Dermis microvascular lymphatic vessel endothelial cell (primary cell): ENCODE data around the gene TRAPPC14. TPM values are rescaled to one million over a fixed set of nuclear protein-coding genes. Genes with fewer than 3 reads are reported as not detected.
"Not testable (repeated sequence)": the region's sequence is repeated elsewhere in the genome, so short reads cannot be mapped to it uniquely, and the experiment has no call there.

Experiments
- DNase-seq, 2 donors: peaks; one replicate each; pipeline versions ENCODE4 v3.0.0 to v3.0.0-alpha.2; 2010; ENCODE audit warnings: low read depth in 2 of 2
- total RNA-seq: library from RNA; depleted of rRNA; stranded (reverse); fragments of >200 nt; gene quantifications from 2 replicates; pipeline ENCODE4 v1.2.1, GENCODE V29; 2014

The TRAPPC14 gene
- 4.4 and 5.8 TPM in 2 replicates for total RNA-seq

- DNase-seq, result peak; percentile 33 to 75
Measured at GRCh38 chr7:100158229-100159098, at the start of gene TRAPPC14. TSS of gene TRAPPC14 (minus strand) at chr7:100158723. CDS start at chr7:100158499, 224 bp downstream.

GRCh38 chr7:100204454-100204853 is 45.9 kb upstream of the TRAPPC14 start:
- DNase-seq, result no peak

- no peak for DNase-seq
Measured at GRCh38 chr7:100200693-100201092, 42.2 kb upstream of the TRAPPC14 start.

- DNase-seq, result no peak
Measured at GRCh38 chr7:100198266-100198665, 39.7 kb upstream of the TRAPPC14 start.

GRCh38 chr7:100195901-100196322 is 37.4 kb upstream of the TRAPPC14 start:
- DNase-seq, result not testable (repeated sequence)

GRCh38 chr7:100195222-100195621 is 36.7 kb upstream of the TRAPPC14 start:
- no peak for DNase-seq

GRCh38 chr7:100192969-100193368 is 34.4 kb upstream of the TRAPPC14 start:
- no peak for DNase-seq

- DNase-seq, result not testable (repeated sequence)
Measured at GRCh38 chr7:100192281-100192862, 33.8 kb upstream of the TRAPPC14 start.

GRCh38 chr7:100191775-100192174 is 33.3 kb upstream of the TRAPPC14 start:
- DNase-seq, result no peak

- DNase-seq, result peak; percentile 30 to 63
Measured at GRCh38 chr7:100190048-100190711, 31.7 kb upstream of the TRAPPC14 start.

- no peak for DNase-seq
Measured at GRCh38 chr7:100189061-100189460, 30.5 kb upstream of the TRAPPC14 start.

- DNase-seq, result no peak
Measured at GRCh38 chr7:100185726-100186125, 27.2 kb upstream of the TRAPPC14 start.

GRCh38 chr7:100183090-100183489 is 24.6 kb upstream of the TRAPPC14 start:
- DNase-seq, result not testable (repeated sequence)

- DNase-seq, result not testable (repeated sequence)
Measured at GRCh38 chr7:100182616-100183015, 24.1 kb upstream of the TRAPPC14 start.

GRCh38 chr7:100180084-100180483 is 21.6 kb upstream of the TRAPPC14 start:
- DNase-seq, result not testable (repeated sequence)

GRCh38 chr7:100177045-100178001 is 18.8 kb upstream of the TRAPPC14 start, which contains the start of the genes GPC2 and STAG3:
TSS of gene GPC2 (minus strand) at chr7:100177381. CDS start at chr7:100177199, 182 bp downstream.
TSS of gene STAG3 (plus strand) at chr7:100177918. CDS start at chr7:100180557, 2,639 bp downstream.
- peak; percentile 87 to 97 for DNase-seq

- no peak for DNase-seq
Measured at GRCh38 chr7:100176096-100177044, 17.8 kb upstream of the TRAPPC14 start.

- DNase-seq, result no peak
Measured at GRCh38 chr7:100175296-100175935, 16.9 kb upstream of the TRAPPC14 start.

GRCh38 chr7:100174582-100174981 is 16.1 kb upstream of the TRAPPC14 start:
- DNase-seq, result no peak
